AG09309 (cell line): ENCODE data around the gene GJA10.

Experiments
- DNase-seq: peaks from one replicate; pipeline ENCODE4 v3.0.0-alpha.2; 2010; ENCODE audit warnings: low read depth
- H3K4me3 ChIP-seq: 2 replicates; pipeline ENCODE4 v1.5.1; 2011; ENCODE audit warnings: mild to moderate bottlenecking, low read depth, low read length, moderate library complexity; ENCODE audit not compliant: control insufficient read depth
- TF ChIP-seq, protein P1 (sequence below): IDR thresholded peaks from 2 replicates; pipeline ENCODE4 v1.5.1; 2011; ENCODE audit warnings: mild to moderate bottlenecking, low read depth, low read length, inconsistent platforms; ENCODE audit not compliant: insufficient read depth, control insufficient read depth; ENCODE audit errors: missing control alignments

The GJA10 gene

DNA sequence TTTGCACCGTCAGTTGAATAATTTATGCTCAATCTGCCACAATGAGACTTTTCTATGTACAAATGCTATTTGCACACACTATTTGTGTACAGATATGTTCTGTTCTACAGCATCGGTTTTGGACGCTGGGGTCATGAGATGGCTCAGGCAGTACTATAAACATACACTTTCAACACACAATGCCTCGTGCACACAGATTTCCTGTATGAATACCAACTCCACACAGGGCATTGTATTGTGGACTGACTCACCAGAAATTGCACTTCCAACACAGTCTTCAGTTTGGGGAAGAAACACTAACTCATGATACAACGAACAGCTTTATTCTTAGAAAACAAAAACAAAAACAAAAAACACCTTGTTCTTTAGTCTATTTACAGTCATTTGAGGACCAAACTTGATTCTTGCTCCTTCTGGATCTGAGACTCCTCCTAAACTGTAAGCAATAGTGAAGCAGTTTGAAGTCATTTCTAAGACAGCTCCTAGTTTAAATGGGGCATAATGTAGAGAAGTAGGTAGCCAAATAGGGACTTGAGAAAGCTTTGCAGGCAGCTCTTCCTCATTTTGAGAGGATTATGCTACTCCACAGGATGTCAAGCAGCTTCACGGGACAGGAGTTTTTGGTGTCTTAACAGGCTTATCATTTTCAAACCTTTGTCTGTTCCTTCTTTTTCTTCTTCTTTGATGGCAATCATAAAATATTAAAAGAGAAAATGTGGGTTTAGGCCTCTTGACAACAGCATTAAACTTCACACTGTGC lies 33.7 kb downstream of the GJA10 start:
- TF ChIP-seq, protein P1, sequence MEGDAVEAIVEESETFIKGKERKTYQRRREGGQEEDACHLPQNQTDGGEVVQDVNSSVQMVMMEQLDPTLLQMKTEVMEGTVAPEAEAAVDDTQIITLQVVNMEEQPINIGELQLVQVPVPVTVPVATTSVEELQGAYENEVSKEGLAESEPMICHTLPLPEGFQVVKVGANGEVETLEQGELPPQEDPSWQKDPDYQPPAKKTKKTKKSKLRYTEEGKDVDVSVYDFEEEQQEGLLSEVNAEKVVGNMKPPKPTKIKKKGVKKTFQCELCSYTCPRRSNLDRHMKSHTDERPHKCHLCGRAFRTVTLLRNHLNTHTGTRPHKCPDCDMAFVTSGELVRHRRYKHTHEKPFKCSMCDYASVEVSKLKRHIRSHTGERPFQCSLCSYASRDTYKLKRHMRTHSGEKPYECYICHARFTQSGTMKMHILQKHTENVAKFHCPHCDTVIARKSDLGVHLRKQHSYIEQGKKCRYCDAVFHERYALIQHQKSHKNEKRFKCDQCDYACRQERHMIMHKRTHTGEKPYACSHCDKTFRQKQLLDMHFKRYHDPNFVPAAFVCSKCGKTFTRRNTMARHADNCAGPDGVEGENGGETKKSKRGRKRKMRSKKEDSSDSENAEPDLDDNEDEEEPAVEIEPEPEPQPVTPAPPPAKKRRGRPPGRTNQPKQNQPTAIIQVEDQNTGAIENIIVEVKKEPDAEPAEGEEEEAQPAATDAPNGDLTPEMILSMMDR: no peak
- H3K4me3 ChIP-seq: no peak overlapping the region
- DNase-seq: no peak

DNA sequence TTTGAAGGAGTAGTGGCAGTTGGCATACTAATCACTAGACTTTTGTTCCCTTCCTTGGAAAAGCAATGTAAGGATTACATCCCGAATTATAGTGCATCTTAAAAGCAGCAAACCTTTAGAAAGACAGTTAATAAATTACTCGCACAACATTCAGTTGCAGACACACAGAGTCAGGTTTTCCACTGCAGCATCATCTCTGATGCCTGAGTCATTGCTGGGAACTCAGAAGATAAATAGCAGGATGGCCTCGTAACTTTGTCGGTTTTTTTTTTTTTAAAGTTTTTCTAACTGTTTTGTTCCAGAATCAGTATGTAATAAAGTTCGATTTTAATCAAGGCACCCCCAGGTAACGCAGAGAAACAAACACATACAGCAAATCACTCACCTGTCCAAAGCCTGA lies 34.3 kb downstream of the GJA10 start:
- TF ChIP-seq, protein P1: no peak
- H3K4me3 ChIP-seq: no peak overlapping the region
- DNase-seq: no peak

DNA sequence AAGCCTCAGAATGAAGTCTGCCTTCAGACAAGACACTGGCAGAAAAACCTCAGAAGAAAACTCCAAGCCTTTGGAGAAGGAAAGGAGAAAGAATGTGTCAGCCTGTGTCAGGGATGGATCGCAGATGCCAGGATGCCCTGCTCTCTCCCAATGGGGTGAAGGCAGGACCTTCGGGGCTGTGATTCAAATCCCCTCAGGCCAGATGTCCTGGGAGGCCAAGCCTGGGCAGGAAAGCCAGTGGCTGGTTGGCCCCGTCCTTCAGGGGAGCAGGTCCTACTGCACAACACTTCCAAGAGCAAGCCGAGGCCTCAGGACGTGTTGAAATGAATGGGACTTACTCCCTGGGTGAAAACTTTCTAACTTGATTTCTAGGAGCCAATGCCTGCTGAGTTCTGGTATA lies 36.5 kb downstream of the GJA10 start:
- TF ChIP-seq, protein P1: no peak
- H3K4me3 ChIP-seq: no peak overlapping the region
- no peak for DNase-seq

DNA sequence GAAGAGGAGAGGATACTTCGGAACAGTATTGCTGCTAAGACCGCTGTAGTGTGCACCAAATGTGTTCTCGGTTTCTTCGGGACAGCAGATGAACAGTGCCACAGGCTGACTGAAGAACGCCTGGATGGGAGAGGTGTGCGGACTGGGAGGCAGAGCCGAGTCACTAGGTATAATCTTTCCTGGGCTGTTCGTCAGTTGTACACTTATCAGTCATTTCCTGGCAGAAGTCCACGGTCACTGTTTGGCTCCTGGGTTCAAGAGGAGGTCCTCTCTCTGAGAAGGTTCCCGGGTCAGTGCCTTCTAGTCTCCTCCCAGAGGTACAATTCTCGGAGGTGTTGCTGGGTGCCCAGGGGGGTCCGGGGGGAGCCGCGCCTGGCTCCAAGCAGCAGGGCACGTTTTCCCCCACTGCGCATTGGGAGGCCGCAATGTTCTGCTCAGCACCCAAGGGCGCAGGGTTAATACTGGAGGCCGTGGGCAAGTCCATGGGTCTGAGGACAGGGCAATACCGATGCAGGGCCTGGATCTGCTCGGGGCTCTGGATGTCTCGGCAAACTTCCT lies 38.1 kb downstream of the GJA10 start:
- DNase-seq: no peak
- TF ChIP-seq, protein P1: no peak
- H3K4me3 ChIP-seq: no peak overlapping the region

DNA sequence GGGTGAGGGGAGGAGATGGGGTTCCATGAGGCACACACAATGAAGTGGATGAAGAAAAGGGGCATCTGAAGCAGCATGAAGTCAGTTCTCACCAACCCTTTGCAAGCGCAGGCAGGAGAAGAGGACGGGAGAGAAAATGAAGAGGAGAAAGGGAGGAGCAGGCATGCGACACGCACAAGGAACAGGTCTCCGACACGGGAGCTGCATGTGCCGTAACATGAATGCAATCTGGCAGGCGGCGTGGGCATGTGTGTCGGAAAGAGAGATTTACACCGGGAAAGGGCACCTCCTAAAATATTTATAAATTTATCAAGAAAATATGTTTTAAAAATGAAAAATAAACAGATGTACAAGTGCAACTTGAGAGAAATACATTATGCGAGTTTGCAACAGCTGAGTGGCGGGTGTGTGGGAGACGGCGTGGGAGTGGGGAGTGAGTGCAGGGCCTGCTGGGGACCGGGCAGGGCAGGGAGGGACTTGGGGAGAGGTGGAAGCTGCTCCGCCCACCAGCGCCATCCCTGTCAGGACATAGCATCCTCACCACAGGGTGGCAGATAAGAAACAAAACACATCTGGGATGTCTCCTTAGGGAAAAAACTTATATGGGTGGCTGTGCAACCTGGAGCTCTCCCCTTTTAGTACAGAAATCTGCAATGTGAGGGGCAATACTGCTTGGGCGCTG lies 40.6 kb downstream of the GJA10 start:
- no peak for DNase-seq
- TF ChIP-seq, protein P1: no peak
- no peak overlapping the region for H3K4me3 ChIP-seq

DNA sequence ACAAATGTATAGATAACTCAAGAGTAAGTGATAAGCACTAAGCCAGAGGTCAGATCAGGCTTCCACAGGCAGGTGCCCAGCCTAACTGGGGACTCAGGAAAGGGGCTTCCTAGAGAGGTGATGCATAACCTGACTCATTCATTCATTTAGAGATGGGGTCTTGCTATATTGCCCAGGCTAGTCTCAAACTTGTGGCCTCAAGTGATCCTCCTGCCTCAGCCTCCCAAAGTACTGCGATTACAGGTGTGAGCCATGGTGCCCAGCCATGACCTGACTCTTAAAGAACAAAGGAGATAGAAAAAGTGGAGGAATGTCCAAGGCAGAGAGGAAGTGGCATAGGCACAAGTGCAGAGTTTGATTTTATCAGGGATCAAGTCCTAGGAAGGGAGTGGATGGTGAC lies 41.9 kb downstream of the GJA10 start:
- H3K4me3 ChIP-seq: no peak overlapping the region
- no peak for DNase-seq
- TF ChIP-seq, protein P1: no peak
